ENCODE data around the gene TOR1B. TPM values are rescaled to one million over a fixed set of nuclear protein-coding genes. Genes with fewer than 3 reads are reported as not detected.

The TOR1B gene
- total and polyA plus RNA-seq, 4 donors: 12.8 to 31.9 (median 17.8) TPM

DNA sequence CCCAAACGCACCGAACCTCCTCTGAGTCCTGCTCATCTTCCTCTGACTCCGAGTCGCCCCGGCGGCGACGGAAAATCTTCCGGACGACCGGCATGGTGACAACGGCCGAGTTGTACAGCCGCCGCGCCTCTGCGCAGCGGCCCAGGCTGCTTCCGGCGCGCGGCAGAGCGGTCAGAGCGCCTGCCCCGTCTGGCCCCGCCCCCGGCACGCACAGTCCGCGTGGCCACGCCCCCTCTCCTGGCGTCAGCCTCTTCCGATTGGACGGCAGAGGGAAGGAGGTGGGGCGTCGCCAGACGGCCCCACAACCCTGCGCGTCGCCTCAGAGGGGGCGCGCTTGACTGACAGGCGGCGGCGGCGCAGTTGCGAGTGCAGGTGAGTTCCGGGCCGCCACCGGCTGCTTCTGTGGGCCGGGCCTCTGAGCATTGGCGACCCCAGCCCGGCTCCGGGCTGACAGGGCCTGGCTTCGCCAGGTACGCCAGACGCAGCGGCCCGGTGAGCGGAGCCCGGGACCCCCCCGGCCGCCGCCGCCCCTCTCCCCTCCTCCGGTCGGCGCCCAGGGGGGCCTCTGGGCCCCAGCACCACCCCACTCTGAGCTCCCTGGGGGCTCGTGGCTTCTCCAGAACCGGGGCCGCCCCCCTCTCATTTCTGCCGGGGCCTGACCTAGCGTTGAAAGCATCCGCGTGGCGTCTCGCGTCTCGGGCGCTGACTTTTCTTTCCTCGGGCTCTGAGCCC lies 32.3 kb downstream of the TOR1B start, which contains the start of the genes C9orf78 and USP20:
Gene C9orf78 (minus strand): TSS at position 148 of the 732 bp plus-strand sequence. CDS start 54 bp downstream, at position 94.
Gene USP20 (plus strand): TSS at position 331 of the 732 bp plus-strand sequence. CDS start 17,098 bp downstream, outside the sequence.
- peak within 1 kb of the TSS; percentile 76 to 84 for H3K9ac ChIP-seq (ENCODE audit: low read depth in 1 of 2, low read length in 2 of 2)
- DNase-seq (ENCODE audit: low spot score): peak; percentile 98
- TF ChIP-seq RAD21 (IDR thresholded peaks at IDR 0.05) (peak in 1 of 2 donors; percentile 25), HNF4A (conservative IDR thresholded peaks at IDR 0.05) (no peak), NR2F2 (IDR thresholded peaks at IDR 0.05) (no peak), YY1 (IDR thresholded peaks at IDR 0.05) (peak; percentile 47), RXRA (IDR thresholded peaks at IDR 0.05) (no peak), FOXA1 (IDR thresholded peaks at IDR 0.05) (no peak), GABPA (IDR thresholded peaks at IDR 0.05 in 1 of 2, conservative IDR thresholded peaks at IDR 0.05 in 1 of 2) (peak; percentile 43 to 88), FOXA2 (IDR thresholded peaks at IDR 0.05) (no peak), EGR1 (IDR thresholded peaks at IDR 0.05; ENCODE audit: low read depth in 2 of 2) (peak in 1 of 2 donors; percentile 75), JUND (IDR thresholded peaks at IDR 0.05) (no peak), TAF1 (conservative IDR thresholded peaks at IDR 0.05) (no peak), HNF4G (IDR thresholded peaks at IDR 0.05) (no peak), SP1 (IDR thresholded peaks at IDR 0.05) (peak; percentile 67)
- TF ChIP-seq, protein P1, sequence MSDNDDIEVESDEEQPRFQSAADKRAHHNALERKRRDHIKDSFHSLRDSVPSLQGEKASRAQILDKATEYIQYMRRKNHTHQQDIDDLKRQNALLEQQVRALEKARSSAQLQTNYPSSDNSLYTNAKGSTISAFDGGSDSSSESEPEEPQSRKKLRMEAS (IDR thresholded peaks at IDR 0.05): no peak
- TF ChIP-seq, protein P2, sequence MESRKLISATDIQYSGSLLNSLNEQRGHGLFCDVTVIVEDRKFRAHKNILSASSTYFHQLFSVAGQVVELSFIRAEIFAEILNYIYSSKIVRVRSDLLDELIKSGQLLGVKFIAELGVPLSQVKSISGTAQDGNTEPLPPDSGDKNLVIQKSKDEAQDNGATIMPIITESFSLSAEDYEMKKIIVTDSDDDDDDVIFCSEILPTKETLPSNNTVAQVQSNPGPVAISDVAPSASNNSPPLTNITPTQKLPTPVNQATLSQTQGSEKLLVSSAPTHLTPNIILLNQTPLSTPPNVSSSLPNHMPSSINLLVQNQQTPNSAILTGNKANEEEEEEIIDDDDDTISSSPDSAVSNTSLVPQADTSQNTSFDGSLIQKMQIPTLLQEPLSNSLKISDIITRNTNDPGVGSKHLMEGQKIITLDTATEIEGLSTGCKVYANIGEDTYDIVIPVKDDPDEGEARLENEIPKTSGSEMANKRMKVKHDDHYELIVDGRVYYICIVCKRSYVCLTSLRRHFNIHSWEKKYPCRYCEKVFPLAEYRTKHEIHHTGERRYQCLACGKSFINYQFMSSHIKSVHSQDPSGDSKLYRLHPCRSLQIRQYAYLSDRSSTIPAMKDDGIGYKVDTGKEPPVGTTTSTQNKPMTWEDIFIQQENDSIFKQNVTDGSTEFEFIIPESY (IDR thresholded peaks at IDR 0.05): no peak
- TF ChIP-seq, protein P3, sequence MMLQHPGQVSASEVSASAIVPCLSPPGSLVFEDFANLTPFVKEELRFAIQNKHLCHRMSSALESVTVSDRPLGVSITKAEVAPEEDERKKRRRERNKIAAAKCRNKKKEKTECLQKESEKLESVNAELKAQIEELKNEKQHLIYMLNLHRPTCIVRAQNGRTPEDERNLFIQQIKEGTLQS (IDR thresholded peaks at IDR 0.05): no peak
- TF ChIP-seq, protein P4, sequence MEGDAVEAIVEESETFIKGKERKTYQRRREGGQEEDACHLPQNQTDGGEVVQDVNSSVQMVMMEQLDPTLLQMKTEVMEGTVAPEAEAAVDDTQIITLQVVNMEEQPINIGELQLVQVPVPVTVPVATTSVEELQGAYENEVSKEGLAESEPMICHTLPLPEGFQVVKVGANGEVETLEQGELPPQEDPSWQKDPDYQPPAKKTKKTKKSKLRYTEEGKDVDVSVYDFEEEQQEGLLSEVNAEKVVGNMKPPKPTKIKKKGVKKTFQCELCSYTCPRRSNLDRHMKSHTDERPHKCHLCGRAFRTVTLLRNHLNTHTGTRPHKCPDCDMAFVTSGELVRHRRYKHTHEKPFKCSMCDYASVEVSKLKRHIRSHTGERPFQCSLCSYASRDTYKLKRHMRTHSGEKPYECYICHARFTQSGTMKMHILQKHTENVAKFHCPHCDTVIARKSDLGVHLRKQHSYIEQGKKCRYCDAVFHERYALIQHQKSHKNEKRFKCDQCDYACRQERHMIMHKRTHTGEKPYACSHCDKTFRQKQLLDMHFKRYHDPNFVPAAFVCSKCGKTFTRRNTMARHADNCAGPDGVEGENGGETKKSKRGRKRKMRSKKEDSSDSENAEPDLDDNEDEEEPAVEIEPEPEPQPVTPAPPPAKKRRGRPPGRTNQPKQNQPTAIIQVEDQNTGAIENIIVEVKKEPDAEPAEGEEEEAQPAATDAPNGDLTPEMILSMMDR (IDR thresholded peaks at IDR 0.05; ENCODE audit: low read depth, low read length, missing input control): no peak
- TF ChIP-seq, protein P5, sequence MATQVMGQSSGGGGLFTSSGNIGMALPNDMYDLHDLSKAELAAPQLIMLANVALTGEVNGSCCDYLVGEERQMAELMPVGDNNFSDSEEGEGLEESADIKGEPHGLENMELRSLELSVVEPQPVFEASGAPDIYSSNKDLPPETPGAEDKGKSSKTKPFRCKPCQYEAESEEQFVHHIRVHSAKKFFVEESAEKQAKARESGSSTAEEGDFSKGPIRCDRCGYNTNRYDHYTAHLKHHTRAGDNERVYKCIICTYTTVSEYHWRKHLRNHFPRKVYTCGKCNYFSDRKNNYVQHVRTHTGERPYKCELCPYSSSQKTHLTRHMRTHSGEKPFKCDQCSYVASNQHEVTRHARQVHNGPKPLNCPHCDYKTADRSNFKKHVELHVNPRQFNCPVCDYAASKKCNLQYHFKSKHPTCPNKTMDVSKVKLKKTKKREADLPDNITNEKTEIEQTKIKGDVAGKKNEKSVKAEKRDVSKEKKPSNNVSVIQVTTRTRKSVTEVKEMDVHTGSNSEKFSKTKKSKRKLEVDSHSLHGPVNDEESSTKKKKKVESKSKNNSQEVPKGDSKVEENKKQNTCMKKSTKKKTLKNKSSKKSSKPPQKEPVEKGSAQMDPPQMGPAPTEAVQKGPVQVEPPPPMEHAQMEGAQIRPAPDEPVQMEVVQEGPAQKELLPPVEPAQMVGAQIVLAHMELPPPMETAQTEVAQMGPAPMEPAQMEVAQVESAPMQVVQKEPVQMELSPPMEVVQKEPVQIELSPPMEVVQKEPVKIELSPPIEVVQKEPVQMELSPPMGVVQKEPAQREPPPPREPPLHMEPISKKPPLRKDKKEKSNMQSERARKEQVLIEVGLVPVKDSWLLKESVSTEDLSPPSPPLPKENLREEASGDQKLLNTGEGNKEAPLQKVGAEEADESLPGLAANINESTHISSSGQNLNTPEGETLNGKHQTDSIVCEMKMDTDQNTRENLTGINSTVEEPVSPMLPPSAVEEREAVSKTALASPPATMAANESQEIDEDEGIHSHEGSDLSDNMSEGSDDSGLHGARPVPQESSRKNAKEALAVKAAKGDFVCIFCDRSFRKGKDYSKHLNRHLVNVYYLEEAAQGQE (IDR thresholded peaks at IDR 0.05): no peak
- H3K4me3 ChIP-seq (ENCODE audit: low read depth in 1 of 3, low read length in 3 of 3): peak within 1 kb of the TSS; percentile 86 to 99 (median 94)
- no peaks in the 10 kb centered on the region for H3K27me3 ChIP-seq (ENCODE audit: control insufficient read depth in 4 of 4, insufficient read depth in 4 of 4, low read length in 3 of 4)
- peaks cover 4 to 22% (median 20%) of the 10 kb centered on the region in 4 donors for H3K36me3 ChIP-seq (ENCODE audit: control insufficient read depth in 4 of 4, insufficient read depth in 3 of 4, low read depth in 1 of 4, low read length in 3 of 4)
- under 1% methylated on average over 81 of the region's 81 CpGs for WGBS
- peaks cover 0 to 24% (median 19%) of the 10 kb centered on the region in 4 donors for H3K4me1 ChIP-seq (ENCODE audit: control insufficient read depth in 4 of 4, insufficient read depth in 4 of 4, low read length in 3 of 4)
- H3K27ac ChIP-seq (ENCODE audit: low read depth in 1 of 2, low read length in 2 of 2): peak within 1 kb of the TSS; percentile 49 to 55
- no peaks in the 10 kb centered on the region for H3K9me3 ChIP-seq (ENCODE audit: control insufficient read depth in 4 of 4, low read length in 3 of 4)

Measured in liver (tissue), 9 donors.